Measurements from ENCODE around the gene MTREX. TPM values are rescaled to one million over a fixed set of nuclear protein-coding genes. Genes with fewer than 3 reads are reported as not detected.

MTREX gene
- total RNA-seq, 6 experiments from 2014 or later: 65.1 to 78.2 (median 70.1) TPM

GRCh38 chr5:55344392-55344992 is 36.7 kb downstream of the MTREX start:
- no peak overlapping the region for H3K4me3 Mint-ChIP-seq
- H3K36me3 Mint-ChIP-seq (ENCODE audit: low read depth): peaks cover 22% of the 10 kb centered on the region
- peak; percentile 94 for TF ChIP-seq CTCF (IDR thresholded peaks at IDR 0.05)
- H3K9me3 Mint-ChIP-seq: no peaks in the 10 kb centered on the region
- H3K27me3 Mint-ChIP-seq (ENCODE audit: insufficient read depth): no peaks in the 10 kb centered on the region
- peaks cover 5% of the 10 kb centered on the region for H3K4me1 Mint-ChIP-seq (ENCODE audit: low read depth)
- peak overlapping the region; percentile 77 for H3K27ac Mint-ChIP-seq
- peak; percentile 61 for DNase-seq

GRCh38 chr5:55345327-55345726 is 37.5 kb downstream of the MTREX start:
- H3K9me3 Mint-ChIP-seq: no peaks in the 10 kb centered on the region
- TF ChIP-seq CTCF (IDR thresholded peaks at IDR 0.05): no peak
- peaks cover 5% of the 10 kb centered on the region for H3K4me1 Mint-ChIP-seq (ENCODE audit: low read depth)
- no peak for DNase-seq
- no peak overlapping the region for H3K4me3 Mint-ChIP-seq
- H3K27me3 Mint-ChIP-seq (ENCODE audit: insufficient read depth): no peaks in the 10 kb centered on the region
- peaks cover 22% of the 10 kb centered on the region for H3K36me3 Mint-ChIP-seq (ENCODE audit: low read depth)
- H3K27ac Mint-ChIP-seq: no peak overlapping the region

- Mint-ChIP-seq H3K4me3 (no peak overlapping the region), H3K36me3 (ENCODE audit: low read depth) (peaks cover 23% of the 10 kb centered on the region), H3K9me3 (no peaks in the 10 kb centered on the region), H3K27me3 (ENCODE audit: insufficient read depth) (no peaks in the 10 kb centered on the region), H3K27ac (no peak overlapping the region), H3K4me1 (ENCODE audit: low read depth) (peaks cover 5% of the 10 kb centered on the region)
- TF ChIP-seq CTCF (IDR thresholded peaks at IDR 0.05): no peak
- DNase-seq: no peak
Measured at GRCh38 chr5:55347786-55348185, 40.0 kb downstream of the MTREX start.

GRCh38 chr5:55350754-55351153 is 43.0 kb downstream of the MTREX start:
- peaks cover 38% of the 10 kb centered on the region for H3K36me3 Mint-ChIP-seq (ENCODE audit: low read depth)
- H3K27ac Mint-ChIP-seq: no peak overlapping the region
- no peaks in the 10 kb centered on the region; the same call in 1 of the 2 replicates for H3K27me3 Mint-ChIP-seq (ENCODE audit: insufficient read depth)
- no peaks in the 10 kb centered on the region for H3K9me3 Mint-ChIP-seq
- no peak overlapping the region for H3K4me3 Mint-ChIP-seq
- no peaks in the 10 kb centered on the region; the same call in 1 of the 2 replicates for H3K4me1 Mint-ChIP-seq (ENCODE audit: low read depth)
- no peak for TF ChIP-seq CTCF (IDR thresholded peaks at IDR 0.05)
- DNase-seq: no peak

- H3K9me3 Mint-ChIP-seq: peaks cover 8% of the 10 kb centered on the region
- no peak overlapping the region for H3K27ac Mint-ChIP-seq
- H3K4me1 Mint-ChIP-seq (ENCODE audit: low read depth): peaks cover 12% of the 10 kb centered on the region
- H3K4me3 Mint-ChIP-seq: no peak overlapping the region
- no peak for TF ChIP-seq CTCF (IDR thresholded peaks at IDR 0.05)
- DNase-seq: no peak
- no peaks in the 10 kb centered on the region; the same call in 1 of the 2 replicates for H3K27me3 Mint-ChIP-seq (ENCODE audit: insufficient read depth)
- peaks cover 46% of the 10 kb centered on the region for H3K36me3 Mint-ChIP-seq (ENCODE audit: low read depth)
Measured at GRCh38 chr5:55356896-55357295, 49.1 kb downstream of the MTREX start.

Measured in HFFc6 (cell line).